ENCODE data around the gene ALMS1. TPM values are rescaled to one million over a fixed set of nuclear protein-coding genes. Genes with fewer than 3 reads are reported as not detected.
"Not testable (repeated sequence)": the region's sequence is repeated elsewhere in the genome, so short reads cannot be mapped to it uniquely, and the experiment has no call there.

The ALMS1 gene
- total and polyA plus RNA-seq, 7 experiments from 2014 or later: 2.7 to 46.7 (median 23.5) TPM

DNA sequence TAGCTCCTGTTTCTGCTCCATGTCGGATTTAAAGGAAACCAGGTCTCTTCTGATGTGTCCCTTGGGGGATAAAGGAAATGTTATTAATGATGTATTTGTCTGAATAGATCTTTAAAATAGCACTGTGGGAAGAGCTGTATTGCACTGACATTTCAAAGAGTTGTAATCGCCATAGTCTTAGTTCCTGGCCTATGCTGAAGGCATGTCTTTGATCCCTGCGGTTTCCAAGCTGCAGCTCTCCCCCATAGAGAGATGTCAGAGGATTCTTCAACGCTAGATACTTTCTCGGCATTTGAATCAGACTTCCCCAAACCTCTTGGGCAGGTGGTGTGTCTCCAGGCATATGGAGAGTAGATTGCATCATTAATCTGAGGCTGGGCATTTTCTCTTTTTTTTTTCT is 216.1 kb downstream of the ALMS1 start:
- Mint-ChIP-seq H3K9me3 (peaks cover 0 to 2% (median 0%) of the 10 kb centered on the region in 11 donors), H3K36me3 (peaks cover 7 to 62% (median 57%) of the 10 kb centered on the region in 5 donors), H3K27me3 (no peaks in the 10 kb centered on the region), H3K4me3 (no peak overlapping the region), H3K4me1 (peaks cover 0 to 6% (median 0%) of the 10 kb centered on the region in 7 donors), H3K27ac (no peak overlapping the region)
- Histone ChIP-seq H3K4me3 (ENCODE audit: low read length) (no peak overlapping the region), H3K27me3 (ENCODE audit: control insufficient read depth in 2 of 2, insufficient read depth in 2 of 2, low read length in 2 of 2) (no peaks in the 10 kb centered on the region), H3K36me3 (ENCODE audit: control insufficient read depth in 2 of 3, insufficient read depth in 3 of 3, low read length in 3 of 3) (peaks cover 0 to 18% (median 10%) of the 10 kb centered on the region in 3 experiments), H3K27ac (ENCODE audit: low read depth, low read length) (no peak overlapping the region), H3K4me1 (ENCODE audit: control insufficient read depth in 2 of 2, insufficient read depth in 2 of 2, low read length in 2 of 2) (no peaks in the 10 kb centered on the region), H3K9me3 (ENCODE audit: control insufficient read depth in 2 of 3, low read length in 3 of 3) (no peaks in the 10 kb centered on the region)
- ATAC-seq (no peak), DNase-seq (no peak)
- intact Hi-C loops (cut with micrococcal nuclease): no loop called here
- CTCF ChIA-PET: no interaction called here
- POLR2A ChIA-PET: no interaction called here

DNA sequence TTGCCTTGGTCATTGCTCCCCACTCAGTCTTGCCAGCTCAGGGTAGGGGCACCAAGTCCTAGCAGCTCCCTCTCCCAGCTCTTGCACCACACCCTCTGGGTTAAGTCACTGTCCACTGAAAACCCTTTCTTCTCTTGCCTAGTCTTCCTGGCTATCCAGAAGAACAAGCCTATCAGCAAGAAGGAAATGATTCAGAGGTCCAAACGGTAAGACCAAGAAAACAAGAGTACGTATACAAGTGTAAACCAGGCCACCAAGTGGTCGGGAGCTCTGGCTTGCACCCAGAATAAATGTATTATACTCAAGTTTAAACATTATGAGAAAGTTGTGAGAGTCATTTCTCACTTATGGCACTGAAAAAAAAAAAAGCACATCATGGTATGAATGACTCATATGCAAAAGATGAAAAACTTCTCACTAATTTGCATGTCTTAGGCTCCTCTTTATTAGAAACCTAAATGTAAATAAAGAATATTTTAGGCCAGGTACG is 217.5 kb downstream of the ALMS1 start:
- H3K27me3 ChIP-seq (ENCODE audit: control insufficient read depth in 2 of 2, insufficient read depth in 2 of 2, low read length in 2 of 2); DNase-seq; H3K4me1 Mint-ChIP-seq; H3K9me3 ChIP-seq (ENCODE audit: control insufficient read depth in 2 of 3, low read length in 3 of 3); CTCF ChIA-PET; H3K27ac Mint-ChIP-seq; H3K4me3 ChIP-seq (ENCODE audit: low read length); intact Hi-C loops (cut with micrococcal nuclease); H3K4me3 Mint-ChIP-seq; ATAC-seq; H3K27me3 Mint-ChIP-seq; H3K27ac ChIP-seq (ENCODE audit: low read depth, low read length); H3K9me3 Mint-ChIP-seq; H3K4me1 ChIP-seq (ENCODE audit: control insufficient read depth in 2 of 2, insufficient read depth in 2 of 2, low read length in 2 of 2); POLR2A ChIA-PET: not testable (repeated sequence)
- H3K36me3 Mint-ChIP-seq: peaks cover 9 to 68% (median 65%) of the 10 kb centered on the region in 5 donors
- H3K36me3 ChIP-seq (ENCODE audit: control insufficient read depth in 2 of 3, insufficient read depth in 3 of 3, low read length in 3 of 3): peaks cover 0 to 18% (median 10%) of the 10 kb centered on the region in 3 experiments

DNA sequence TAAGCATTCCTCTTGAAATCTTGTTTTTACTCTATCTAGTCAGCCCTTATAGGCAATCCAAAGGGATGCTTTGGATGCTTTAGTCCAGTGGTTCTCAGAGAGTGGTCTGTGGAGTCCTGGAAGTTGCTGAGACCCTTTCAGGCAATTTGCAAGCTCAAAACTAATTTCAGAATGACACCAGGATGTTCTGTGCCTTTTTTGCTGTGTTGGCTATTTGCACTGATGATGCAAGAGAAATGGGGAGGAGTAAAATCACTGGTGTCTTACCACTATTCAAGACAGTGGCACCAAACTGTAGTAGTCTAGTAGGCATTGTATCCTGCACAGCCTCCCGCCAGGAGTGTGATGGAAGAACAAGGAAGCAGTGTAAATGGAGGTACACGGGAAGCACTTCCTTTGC is 219.0 kb downstream of the ALMS1 start:
- H3K36me3 Mint-ChIP-seq: peaks cover 12 to 71% (median 56%) of the 10 kb centered on the region in 5 donors
- POLR2A ChIA-PET: not testable (repeated sequence)

DNA sequence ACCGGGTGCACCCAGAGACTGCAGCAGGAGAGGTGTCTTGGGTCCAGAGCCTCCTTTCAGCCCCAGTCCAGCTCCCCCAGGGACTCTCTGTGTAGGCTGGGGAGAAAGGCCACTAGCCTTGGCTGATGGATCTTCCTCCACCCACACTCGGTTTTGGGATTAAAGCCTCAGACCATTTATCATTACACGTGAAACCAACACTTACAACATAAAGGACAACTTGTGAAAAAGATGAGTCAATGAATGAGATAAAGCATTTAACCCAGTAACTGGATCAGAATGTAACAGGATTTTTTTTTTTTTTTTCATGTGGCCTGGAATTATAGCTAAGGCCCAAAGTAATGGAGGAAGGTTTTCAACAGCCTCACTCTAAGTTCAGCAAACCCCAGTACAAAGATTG is 224.5 kb downstream of the ALMS1 start:
- peak overlapping the region in 1 of 9 donors; percentile 4 for H3K27ac Mint-ChIP-seq
- H3K4me1 Mint-ChIP-seq: peaks cover 0 to 9% (median 0%) of the 10 kb centered on the region in 7 donors
- H3K36me3 Mint-ChIP-seq: peaks cover 3 to 54% (median 25%) of the 10 kb centered on the region in 5 donors
- H3K27me3 Mint-ChIP-seq: no peaks in the 10 kb centered on the region
- CTCF ChIA-PET: no interaction called here
- Histone ChIP-seq H3K9me3 (ENCODE audit: control insufficient read depth in 2 of 3, low read length in 3 of 3) (no peaks in the 10 kb centered on the region), H3K27ac (ENCODE audit: low read depth, low read length) (no peak overlapping the region), H3K4me1 (ENCODE audit: control insufficient read depth in 2 of 2, insufficient read depth in 2 of 2, low read length in 2 of 2) (no peaks in the 10 kb centered on the region), H3K36me3 (ENCODE audit: control insufficient read depth in 2 of 3, insufficient read depth in 3 of 3, low read length in 3 of 3) (peaks cover 0 to 7% (median 0%) of the 10 kb centered on the region in 3 experiments), H3K4me3 (ENCODE audit: low read length) (no peak overlapping the region), H3K27me3 (ENCODE audit: control insufficient read depth in 2 of 2, insufficient read depth in 2 of 2, low read length in 2 of 2) (no peaks in the 10 kb centered on the region)
- no peaks in the 10 kb centered on the region for H3K9me3 Mint-ChIP-seq
- no peak overlapping the region for H3K4me3 Mint-ChIP-seq
- no peak for DNase-seq
- intact Hi-C loops (cut with micrococcal nuclease): no loop called here
- no peak for ATAC-seq
- POLR2A ChIA-PET: no interaction called here

More for the DNA sequence above, 219.0 kb downstream of the ALMS1 start:
- H3K36me3 ChIP-seq (ENCODE audit: control insufficient read depth in 2 of 3, insufficient read depth in 3 of 3, low read length in 3 of 3): peaks cover 0 to 25% (median 10%) of the 10 kb centered on the region in 3 experiments
- H3K4me3 Mint-ChIP-seq; H3K9me3 ChIP-seq (ENCODE audit: control insufficient read depth in 2 of 3, low read length in 3 of 3); H3K4me3 ChIP-seq (ENCODE audit: low read length); CTCF ChIA-PET; DNase-seq; intact Hi-C loops (cut with micrococcal nuclease); H3K27ac Mint-ChIP-seq; ATAC-seq; H3K9me3 Mint-ChIP-seq; H3K4me1 ChIP-seq (ENCODE audit: control insufficient read depth in 2 of 2, insufficient read depth in 2 of 2, low read length in 2 of 2); H3K4me1 Mint-ChIP-seq; H3K27me3 Mint-ChIP-seq; H3K27ac ChIP-seq (ENCODE audit: low read depth, low read length); H3K27me3 ChIP-seq (ENCODE audit: control insufficient read depth in 2 of 2, insufficient read depth in 2 of 2, low read length in 2 of 2): not testable (repeated sequence)

DNA sequence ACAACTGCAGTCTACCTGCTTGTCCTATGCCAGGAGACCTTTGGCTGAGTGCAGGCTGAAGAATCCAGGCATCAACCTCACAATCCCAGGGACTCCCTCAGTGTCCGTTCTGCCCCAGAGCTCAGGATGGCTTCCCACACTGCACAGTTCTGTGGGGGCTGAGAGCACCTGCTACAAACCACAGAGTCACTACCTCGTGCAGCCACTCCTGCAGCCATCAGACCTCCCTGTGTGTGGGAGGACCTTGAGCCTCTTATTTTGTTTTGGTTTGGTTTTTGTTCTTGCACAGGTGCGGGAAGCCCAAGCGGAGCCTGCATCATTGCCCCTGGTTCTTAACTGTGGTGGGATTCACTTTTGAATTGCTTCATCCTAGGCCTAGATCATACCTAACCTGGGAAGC is 225.6 kb downstream of the ALMS1 start:
- Mint-ChIP-seq H3K4me1 (peaks cover 0 to 9% (median 0%) of the 10 kb centered on the region in 7 donors), H3K36me3 (peaks cover 5 to 57% (median 22%) of the 10 kb centered on the region in 5 donors), H3K4me3 (no peak overlapping the region), H3K27me3 (no peaks in the 10 kb centered on the region), H3K9me3 (no peaks in the 10 kb centered on the region), H3K27ac (no peak overlapping the region)
- no peak overlapping the region for H3K27ac ChIP-seq (ENCODE audit: low read depth, low read length)
- no peaks in the 10 kb centered on the region for H3K27me3 ChIP-seq (ENCODE audit: control insufficient read depth in 2 of 2, insufficient read depth in 2 of 2, low read length in 2 of 2)
- ATAC-seq: no peak
- no peak overlapping the region for H3K4me3 ChIP-seq (ENCODE audit: low read length)
- no peaks in the 10 kb centered on the region for H3K9me3 ChIP-seq (ENCODE audit: control insufficient read depth in 2 of 3, low read length in 3 of 3)
- no peak for DNase-seq
- intact Hi-C loops (cut with micrococcal nuclease): no loop called here
- CTCF ChIA-PET: no interaction called here
- H3K4me1 ChIP-seq (ENCODE audit: control insufficient read depth in 2 of 2, insufficient read depth in 2 of 2, low read length in 2 of 2): no peaks in the 10 kb centered on the region
- peaks cover 0 to 7% (median 0%) of the 10 kb centered on the region in 3 experiments for H3K36me3 ChIP-seq (ENCODE audit: control insufficient read depth in 2 of 3, insufficient read depth in 3 of 3, low read length in 3 of 3)
- POLR2A ChIA-PET: no interaction called here

DNA sequence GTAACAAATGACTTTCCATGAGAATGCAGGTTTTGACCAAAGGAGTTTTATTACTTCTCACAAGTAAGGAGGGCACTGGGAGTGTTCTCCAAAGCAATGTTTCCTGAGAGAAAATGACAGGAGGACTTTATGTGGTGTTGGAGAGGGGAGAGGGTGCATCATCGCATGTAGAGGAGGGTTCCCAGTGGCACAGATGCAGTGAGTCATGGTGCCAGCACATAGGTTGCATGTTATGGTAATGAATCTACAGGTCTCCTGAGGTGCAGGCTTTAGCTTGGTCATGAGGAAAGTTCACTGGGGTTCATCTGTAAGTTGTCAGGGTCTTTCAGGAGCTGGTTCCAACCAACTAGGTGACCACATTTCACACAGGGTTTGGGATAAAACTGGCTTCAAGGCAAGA is 226.2 kb downstream of the ALMS1 start:
- Histone ChIP-seq H3K27me3 (ENCODE audit: control insufficient read depth in 2 of 2, insufficient read depth in 2 of 2, low read length in 2 of 2) (no peaks in the 10 kb centered on the region), H3K27ac (ENCODE audit: low read depth, low read length) (no peak overlapping the region), H3K4me1 (ENCODE audit: control insufficient read depth in 2 of 2, insufficient read depth in 2 of 2, low read length in 2 of 2) (no peaks in the 10 kb centered on the region), H3K9me3 (ENCODE audit: control insufficient read depth in 2 of 3, low read length in 3 of 3) (no peaks in the 10 kb centered on the region), H3K36me3 (ENCODE audit: control insufficient read depth in 2 of 3, insufficient read depth in 3 of 3, low read length in 3 of 3) (peaks cover 0 to 7% (median 0%) of the 10 kb centered on the region in 3 experiments), H3K4me3 (ENCODE audit: low read length) (no peak overlapping the region)
- ATAC-seq (no peak), DNase-seq (no peak)
- H3K27ac Mint-ChIP-seq: no peak overlapping the region
- no peaks in the 10 kb centered on the region for H3K9me3 Mint-ChIP-seq
- intact Hi-C loops (cut with micrococcal nuclease): no loop called here
- peaks cover 0 to under 1% (median 0%) of the 10 kb centered on the region in 5 donors for H3K27me3 Mint-ChIP-seq
- no peak overlapping the region for H3K4me3 Mint-ChIP-seq
- H3K36me3 Mint-ChIP-seq: peaks cover 5 to 58% (median 17%) of the 10 kb centered on the region in 5 donors
- ChIA-PET POLR2A (no interaction called here), CTCF (no interaction called here)
- peaks cover 0 to 9% (median 0%) of the 10 kb centered on the region in 7 donors for H3K4me1 Mint-ChIP-seq

DNA sequence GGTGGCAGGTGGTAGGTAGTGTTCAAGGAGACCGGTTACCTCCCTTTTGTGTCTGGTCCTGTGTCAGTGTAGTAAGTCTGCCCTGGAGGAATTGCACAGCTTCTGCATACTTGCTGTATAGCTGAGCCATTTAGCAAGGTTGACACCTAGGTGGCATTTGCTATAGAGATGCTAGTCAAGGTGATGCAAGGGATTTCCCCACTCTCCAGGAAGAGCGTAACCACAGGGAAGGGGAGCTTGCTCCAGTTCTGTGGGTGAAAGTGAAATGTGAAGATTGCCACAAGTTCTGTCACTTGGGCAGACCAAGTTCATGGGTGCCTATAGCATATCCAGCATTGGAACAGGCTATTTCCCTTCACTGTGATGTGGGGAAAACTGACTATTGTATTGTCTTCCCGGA is 228.5 kb downstream of the ALMS1 start:
- Histone ChIP-seq H3K4me1 (ENCODE audit: control insufficient read depth in 2 of 2, insufficient read depth in 2 of 2, low read length in 2 of 2) (no peaks in the 10 kb centered on the region), H3K27me3 (ENCODE audit: control insufficient read depth in 2 of 2, insufficient read depth in 2 of 2, low read length in 2 of 2) (no peaks in the 10 kb centered on the region), H3K27ac (ENCODE audit: low read depth, low read length) (no peak overlapping the region), H3K9me3 (ENCODE audit: control insufficient read depth in 2 of 3, low read length in 3 of 3) (no peaks in the 10 kb centered on the region), H3K36me3 (ENCODE audit: control insufficient read depth in 2 of 3, insufficient read depth in 3 of 3, low read length in 3 of 3) (no peaks in the 10 kb centered on the region), H3K4me3 (ENCODE audit: low read length) (no peak overlapping the region)
- no peaks in the 10 kb centered on the region for H3K9me3 Mint-ChIP-seq
- intact Hi-C loops (cut with micrococcal nuclease): no loop called here
- H3K36me3 Mint-ChIP-seq: peaks cover 0 to 43% (median 5%) of the 10 kb centered on the region in 5 donors
- ChIA-PET POLR2A (no interaction called here), CTCF (no interaction called here)
- H3K4me1 Mint-ChIP-seq: peaks cover 0 to 9% (median 0%) of the 10 kb centered on the region in 7 donors
- ATAC-seq: no peak
- H3K4me3 Mint-ChIP-seq: no peak overlapping the region
- peak overlapping the region in 1 of 9 donors; percentile 62 for H3K27ac Mint-ChIP-seq
- H3K27me3 Mint-ChIP-seq: peaks cover 0 to 2% (median 0%) of the 10 kb centered on the region in 5 donors
- DNase-seq: no peak
